HS-5 (cell line): Measurements from ENCODE around the gene ITPR1.
A peak's percentile ranks its signal among the peaks of the same experiment; 100 is the strongest.

Experiments
- DNase-seq: peaks from one replicate; pipeline ENCODE4 v3.0.0-alpha.2; 2012; ENCODE audit warnings: low read depth

The ITPR1 gene

DNA sequence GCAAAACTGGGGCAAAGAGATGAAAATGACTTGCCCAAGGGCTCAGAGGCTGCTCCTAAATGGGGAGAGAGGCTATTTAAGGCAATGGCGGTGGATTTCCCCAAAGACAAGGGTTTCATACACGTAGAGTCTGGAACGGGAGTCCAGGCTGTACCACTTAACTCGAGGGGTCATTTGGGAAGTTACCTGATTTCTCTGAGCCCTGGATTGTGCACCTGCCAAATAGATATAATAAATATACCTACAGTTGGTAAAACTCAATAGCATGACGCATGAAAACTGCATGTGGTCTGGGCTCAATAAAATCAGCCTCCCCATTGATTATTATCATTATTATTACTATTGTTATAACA, 1.3 kb upstream of the ITPR1 start:
- no peak for DNase-seq

DNA sequence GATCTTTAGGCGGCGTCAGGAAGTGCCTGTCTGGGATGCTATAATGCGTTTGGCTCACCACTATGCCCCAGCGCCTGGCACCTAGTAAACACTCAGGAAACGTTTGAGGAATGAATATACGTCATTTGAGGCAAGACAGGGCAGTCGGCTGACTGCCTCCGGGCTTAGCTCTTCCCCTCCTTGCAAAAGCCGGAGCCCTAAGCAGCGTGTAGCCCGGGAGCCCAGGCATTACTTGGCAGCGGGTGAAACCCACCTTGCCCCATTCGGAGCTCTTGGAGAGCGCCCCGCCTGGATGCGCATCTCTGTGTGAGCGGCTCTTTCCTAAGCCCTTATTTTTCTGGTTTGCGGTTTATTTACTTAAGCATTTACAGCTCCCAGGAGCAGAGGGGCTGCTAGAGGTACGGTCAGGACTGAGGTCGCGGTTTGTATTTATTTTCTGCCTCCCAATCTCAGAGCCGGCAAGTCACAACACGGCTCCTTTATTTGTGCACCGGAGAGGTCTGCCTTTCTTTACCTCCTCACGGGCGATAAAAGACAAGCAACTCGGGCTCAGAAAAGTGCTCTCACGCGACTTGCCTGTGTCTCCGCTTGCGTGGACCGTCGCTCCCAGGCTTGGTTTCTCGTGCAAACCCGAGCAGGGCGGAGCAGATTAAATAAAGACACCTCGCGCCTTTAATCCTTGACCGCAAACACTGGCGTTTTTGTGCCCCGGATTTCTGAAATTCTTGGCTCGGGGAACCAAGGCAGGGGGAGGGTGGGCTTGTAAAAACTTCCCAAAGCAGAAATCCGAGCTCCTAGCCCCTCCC, 737 bp upstream of the ITPR1 start:
- DNase-seq, result peak; percentile 11

DNA sequence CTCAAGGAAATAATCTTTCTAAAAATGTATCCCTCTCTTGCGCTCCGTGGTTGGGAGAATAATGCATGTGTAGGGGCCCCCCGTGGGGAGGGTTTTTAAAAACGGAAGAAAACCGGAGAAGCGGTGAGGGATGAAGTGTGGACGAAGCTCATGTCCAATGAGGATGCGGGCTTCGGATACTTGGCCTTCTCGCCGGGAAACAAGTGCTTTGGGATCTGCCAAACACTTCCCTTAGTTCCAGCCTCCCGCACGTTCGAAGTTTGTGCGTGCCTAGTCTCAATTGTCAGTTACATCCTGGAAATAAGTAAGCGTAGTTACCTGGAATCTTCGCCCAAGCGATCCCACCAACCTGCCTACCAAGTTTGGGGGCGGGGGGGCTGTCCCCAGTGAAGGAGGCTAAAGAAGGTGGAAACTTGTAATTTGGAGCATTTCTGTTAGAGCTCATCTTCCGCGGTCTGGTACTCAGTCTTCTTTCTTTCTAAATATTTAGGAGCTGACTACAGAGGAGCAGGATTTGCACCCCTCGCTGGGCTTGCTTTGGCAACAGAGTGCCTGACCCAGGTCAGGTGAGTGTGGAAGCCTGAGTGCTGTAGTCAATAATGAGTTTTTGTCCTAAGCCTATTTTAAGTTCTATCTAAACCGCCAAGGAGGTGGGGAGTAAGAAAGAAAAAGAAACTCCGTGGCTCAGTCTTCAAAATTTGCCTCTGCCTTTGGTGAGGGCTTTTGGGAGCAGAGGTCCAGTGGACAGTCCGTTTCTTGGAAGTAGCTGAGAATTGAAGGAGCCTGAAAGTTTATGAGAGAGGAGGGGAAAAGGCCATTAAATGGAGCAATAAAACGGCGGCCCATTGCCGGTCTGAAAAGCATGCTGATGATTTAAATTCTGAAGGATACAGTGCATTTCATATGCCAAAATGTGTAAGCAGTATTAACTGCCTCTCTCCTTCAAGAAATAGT, 1.1 kb downstream of the ITPR1 start:
- no peak for DNase-seq

DNA sequence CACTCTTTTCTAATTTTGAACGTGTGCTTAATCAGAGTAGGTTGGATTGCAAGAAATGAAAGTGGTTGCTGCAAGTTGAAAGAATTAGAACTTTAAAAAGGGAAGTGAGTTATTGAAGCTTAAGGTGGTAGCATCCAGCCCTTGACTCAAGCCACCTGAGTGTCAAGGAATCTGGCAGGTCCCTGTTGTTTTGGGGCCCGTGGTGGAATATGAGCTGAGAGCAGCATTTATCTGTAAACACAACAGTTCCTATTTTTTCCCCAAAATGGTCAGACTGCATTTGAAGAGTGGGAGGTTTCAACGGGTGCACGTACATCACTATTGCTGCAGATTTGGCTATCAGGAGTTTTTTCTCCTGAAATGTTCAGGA, 1.7 kb downstream of the ITPR1 start:
- no peak for DNase-seq

GRCh38 chr3:4495294-4496086, 2.3 kb downstream of the ITPR1 start:
- DNase-seq, result no peak

GRCh38 chr3:4496087-4496452, 2.9 kb downstream of the ITPR1 start:
- DNase-seq, result no peak

DNA sequence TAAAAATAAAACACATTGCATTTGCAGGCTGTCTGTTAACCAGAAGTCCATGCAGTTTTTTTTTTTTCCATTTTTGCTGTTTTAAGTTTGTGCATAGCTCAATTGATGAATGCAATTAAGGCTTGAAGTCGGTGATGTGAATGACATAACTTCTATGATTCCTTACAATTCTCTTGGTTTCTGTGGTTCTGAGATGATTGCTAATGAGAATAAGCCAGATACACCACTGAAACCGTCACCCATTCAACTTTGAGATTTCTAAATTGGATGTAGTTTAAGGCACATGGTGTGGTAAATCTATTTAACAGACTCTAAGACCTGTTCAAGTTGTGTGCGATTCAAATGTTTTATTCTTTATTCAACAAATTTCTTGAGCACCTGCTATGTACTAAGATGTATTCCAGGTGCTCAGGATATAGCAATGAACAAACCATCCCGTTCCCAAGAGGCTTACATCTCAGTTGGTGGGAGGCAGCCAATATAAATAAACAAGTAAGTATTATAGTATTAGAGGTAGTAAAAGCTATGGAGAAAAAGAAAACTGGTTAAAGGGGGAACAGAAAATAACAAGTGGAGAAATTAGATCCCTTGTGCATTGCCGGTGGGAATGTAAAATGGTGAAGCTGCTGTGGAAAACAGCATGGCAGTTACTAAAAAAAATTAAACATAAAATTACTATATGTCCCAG, 4.0 kb downstream of the ITPR1 start:
- no peak for DNase-seq

DNA sequence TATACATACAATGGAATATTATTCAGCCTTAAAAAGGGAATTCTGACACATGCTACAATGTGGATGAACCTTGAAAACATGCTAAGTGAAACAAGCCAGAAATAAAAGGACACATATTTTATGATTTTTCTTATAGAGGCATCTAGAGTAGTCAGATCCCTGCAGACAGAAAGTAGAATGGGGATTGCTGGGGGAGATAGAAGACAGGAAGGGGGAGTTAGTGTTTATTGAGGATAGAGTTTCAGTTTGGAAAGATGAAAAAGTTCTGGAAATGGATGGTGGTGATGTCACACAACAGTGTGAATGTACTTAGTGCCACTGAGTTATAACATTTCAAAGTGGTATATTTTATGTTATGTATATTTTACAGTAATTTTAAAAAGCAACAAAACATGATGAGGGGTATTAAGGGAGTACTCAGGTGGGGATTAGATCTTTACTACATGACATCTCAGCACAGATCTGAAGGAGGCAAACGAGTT, 4.7 kb downstream of the ITPR1 start:
- no peak for DNase-seq

DNA sequence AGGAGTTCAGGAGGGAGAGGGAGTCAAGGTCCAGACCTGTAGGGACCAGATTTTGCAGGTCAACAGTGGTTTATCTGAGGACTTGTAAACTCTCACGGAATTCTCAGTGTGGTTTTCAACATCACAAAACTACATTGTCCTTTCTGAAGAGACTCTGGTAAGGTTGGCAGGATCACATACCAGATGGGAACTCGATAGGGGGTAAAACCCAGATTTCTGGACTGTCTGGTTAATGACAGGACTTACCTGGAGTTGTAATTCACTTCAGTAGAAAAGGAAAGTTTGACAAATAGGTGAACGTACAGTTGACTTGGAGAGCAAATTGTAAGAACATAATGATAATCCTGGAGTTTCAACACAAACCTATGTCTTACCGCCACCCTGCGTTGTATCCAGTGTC, 5.3 kb downstream of the ITPR1 start:
- no peak for DNase-seq

DNA sequence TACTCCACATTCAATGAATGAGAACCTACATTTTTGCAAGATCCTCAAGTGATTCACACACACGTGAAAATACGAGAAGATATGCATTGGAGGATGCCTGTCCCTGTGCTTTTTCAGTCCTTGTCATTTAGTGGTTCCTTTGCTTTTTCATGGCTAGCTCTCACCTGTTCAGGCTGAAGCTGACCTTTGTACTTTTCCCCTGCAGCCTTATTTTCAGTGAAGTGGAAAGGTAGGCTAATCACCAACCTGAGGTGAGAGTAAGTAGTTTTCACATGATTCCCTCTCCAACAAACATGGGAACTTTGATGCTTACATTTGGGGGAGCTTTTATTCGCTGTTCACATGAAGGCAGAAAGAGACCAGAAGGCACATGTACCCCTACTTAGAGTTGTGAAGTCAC, 8.3 kb downstream of the ITPR1 start:
- no peak for DNase-seq

DNA sequence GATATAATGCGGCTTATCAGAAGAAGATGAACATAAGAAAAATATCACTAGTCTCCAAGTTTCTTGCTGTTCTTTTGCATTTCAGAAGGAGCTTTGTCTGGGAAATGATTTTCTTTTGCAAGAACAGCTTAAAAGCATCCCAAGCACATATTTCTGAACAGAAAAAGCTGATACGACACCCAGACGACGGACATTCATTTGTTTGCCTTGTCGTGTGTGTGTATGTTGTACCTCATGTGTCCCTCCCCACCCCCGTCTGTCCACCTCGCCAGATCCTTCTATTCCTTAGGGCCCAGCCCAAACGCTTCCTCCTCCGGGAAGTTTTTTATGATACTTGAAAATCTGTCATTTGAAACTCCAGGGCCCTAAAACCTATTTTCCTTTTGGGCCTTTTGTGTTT, 8.8 kb downstream of the ITPR1 start:
- DNase-seq, result no peak

DNA sequence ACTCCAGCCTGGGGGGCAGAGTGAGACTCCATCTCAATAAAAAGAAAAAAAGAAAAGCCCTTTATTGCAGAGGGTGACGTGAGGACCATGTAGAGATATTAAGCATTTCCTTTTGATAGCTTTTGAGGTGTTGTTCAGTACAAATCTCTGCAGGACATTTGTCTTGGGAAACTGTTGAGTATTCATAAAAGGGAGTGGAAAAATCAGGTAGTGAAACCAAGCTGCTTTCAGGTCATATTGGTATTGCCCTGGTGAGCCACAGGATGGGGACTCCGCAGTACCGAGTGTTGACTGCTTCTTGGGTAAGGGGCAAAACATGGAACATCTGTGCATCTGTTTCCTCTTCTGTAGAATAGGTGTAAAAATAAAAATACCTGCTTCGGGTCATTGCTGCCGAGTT, 9.9 kb downstream of the ITPR1 start:
- DNase-seq, result no peak

DNA sequence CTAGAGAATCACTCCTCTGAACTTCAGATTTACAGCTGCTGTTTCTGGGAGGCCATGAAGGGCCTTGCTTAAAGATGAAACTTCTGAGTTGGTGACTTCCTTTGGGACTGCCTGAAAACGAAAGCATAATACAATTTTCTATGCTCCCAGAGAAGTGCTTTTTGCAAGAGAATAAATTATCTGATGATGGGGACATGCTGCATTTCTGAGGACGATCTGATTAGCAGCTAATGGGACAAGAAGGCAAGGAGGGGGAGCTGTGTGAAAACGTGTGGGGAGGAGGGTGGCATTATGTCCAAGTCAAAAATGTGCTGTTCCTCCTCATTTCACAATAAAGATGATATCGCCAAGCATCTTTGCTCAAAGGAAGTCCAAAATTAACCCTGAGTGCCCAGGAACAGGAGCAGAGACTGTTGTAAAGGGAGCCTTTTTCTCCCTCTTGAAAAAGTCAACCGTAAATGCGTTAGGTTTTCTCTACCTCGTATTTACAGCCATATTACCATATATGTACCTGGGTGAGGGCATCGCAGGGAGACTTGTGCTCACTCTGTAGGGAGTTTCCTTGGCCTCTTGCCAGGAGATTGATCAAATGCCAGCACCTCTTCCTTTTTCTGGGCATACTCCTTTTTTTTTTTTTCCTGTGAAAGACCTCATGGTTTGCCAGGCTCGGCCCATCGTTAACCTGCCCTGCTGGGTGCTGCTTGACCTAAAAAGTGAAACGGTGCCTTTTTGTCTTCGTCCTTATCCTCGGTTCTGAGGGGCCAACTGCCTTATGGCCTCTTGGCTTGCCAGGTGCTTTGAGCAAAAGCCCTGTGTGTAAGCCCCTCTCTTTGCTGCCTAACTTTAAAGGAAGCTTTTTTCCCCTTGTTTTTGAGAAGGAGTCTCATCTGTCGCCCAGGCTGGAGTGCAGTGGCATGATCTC, 11.5 kb downstream of the ITPR1 start:
- DNase-seq, result no peak

DNA sequence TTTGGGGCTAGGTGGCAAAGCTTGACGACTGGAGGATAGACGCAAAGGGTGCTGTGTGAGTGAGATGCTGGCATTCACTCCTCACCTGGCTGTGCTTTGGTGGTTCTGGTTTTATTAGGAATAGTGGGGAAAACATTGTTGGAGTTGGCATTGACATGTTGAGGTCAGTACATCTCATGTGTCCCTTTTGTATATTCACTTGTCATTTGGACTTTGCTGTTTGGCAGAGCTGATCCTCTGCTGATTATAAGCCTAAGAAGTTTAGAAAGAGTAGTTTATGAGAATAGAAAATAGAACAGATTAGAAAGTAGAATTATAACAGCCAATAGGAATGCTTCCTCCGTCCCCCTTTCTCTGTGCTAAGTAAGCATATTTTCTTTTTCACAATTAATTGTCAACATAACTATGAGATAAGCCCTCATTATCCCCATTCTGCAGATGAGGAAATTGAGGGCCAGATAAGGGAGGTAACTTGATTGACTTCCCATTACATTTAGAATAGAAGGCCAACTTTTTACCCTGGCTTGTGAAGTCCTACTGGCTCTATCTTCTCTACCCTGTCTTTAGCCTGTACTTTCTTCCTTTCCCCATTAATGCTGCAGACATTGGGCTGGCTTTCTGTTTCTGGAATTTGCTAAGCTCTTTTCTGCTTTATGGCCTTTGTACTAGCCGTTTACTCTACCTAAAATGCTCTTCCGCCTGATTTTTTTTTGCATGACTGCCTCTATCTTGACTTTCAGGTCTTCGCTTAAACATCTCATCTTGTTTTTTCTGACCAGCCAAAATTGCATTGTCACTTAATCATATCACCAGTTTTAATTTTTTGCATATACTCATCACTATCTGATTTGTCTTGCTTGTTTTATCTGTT, 12.8 kb downstream of the ITPR1 start:
- DNase-seq, result no peak

DNA sequence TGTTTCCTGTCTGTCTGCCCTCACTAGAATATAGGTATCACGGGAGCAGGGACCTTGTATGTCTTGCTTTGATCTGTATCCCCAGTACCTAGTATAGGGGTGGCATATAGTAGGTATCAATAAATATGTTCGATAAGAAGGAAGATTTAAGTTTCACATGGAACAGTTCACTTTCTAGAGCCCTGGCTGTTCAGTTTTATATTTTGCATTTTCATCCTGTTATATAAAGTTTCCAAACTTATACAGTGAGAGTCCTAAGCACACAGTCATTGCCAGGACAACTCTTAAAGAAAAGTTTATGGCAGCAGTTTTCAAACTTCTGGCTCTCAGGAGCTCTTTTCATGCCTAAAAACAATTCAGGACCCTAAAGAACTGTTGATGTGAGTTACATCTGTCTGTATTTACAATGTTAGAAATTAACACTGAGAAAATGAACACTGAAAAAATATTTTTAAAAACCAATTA, 13.4 kb downstream of the ITPR1 start:
- DNase-seq, result no peak

DNA sequence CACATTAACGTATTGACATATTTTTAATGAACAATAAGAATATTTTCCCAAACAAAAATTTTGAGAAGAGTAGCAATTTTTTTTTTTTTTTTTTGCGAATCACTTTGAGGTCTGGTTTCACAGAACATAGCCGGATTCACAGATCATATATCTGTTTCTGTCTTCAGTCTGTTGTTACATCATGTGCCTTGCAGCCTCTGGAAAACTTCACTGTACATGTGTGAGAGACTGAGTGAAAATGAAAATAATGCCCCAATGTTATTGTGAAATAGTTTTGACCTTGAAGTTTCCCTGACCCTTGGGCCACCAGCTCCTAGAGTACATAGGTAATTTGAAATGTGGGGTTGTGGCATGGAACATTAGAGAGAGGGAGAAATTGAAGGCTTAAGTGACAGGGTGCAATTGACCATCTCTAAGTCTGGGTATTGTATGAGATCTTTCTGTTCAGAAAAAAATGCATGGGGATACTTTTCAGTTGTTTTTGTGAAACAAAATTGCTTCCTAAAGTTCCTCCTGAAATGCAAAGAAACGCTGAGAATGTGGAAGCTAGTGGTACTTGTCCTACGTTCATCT, 14.0 kb downstream of the ITPR1 start:
- DNase-seq, result no peak

DNA sequence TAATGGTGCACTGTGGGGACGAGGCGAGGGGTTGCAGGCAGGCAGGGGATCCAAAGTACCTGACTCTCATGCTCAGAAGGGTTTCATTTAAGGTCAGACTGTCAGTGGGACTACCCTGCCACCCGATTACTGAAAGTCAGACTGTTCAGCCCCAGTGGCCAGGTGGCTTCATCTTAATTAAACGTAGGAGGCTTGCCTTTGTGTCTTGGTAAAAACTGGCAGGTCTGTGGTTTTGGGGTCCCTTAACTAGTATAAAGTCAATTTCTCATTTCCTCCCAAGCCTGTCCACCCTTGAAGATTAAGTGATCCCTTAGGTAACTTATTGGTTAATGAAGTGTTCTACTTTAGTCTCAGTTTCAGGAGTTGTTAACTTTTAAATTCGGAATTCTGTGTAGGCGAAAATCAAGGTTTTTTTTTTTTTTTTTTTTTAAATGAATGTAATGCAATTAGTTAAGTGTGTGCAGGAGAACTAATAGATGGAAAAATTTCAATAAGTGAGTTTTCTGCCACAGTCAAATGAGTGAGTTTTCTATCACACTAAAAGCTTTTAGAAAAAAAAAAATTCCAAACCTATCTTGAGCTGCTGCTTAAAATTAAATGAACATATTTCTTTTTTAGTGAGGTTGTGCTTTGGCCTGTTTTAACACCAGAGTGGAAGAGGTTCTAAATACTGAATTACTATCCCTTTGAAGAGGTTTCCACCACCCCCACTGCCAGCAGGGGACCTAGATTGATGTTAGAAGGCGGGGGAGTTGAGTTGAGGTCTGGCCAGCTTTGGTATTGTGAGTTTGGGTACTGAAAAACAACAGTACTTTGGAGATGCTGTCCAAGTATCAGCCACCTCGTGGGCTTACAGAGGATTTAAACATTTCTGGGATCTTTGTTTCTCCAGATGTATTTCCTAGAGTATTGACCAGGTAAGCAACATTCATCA, 15.2 kb downstream of the ITPR1 start:
- DNase-seq, result no peak

- DNase-seq, result no peak
Observed at GRCh38 chr3:4509043-4509442, 15.9 kb downstream of the ITPR1 start.
